Endothelial cell (in vitro differentiated cells): ENCODE measurements around the gene MYH11. TPM values are rescaled to one million over a fixed set of nuclear protein-coding genes. Genes with fewer than 3 reads are reported as not detected.

Source experiments
- DNase-seq: peaks from one replicate; pipeline ENCODE4 v3.0.0; 2021; ENCODE audit warnings: low spot score
- H3K27ac Mint-ChIP-seq: one replicate; pipeline ENCODE4 v1.8.0; 2021; ENCODE audit warnings: mixed read lengths, inconsistent platforms; ENCODE audit not compliant: unreplicated experiment
- H3K27me3 Mint-ChIP-seq: one replicate; pipeline ENCODE4 v1.8.0; 2021; ENCODE audit warnings: mild to moderate bottlenecking, moderate library complexity, mixed read lengths, inconsistent platforms; ENCODE audit not compliant: unreplicated experiment
- H3K36me3 Mint-ChIP-seq: one replicate; pipeline ENCODE4 v1.8.0; 2021; ENCODE audit warnings: mild to moderate bottlenecking, low read depth, mixed read lengths, inconsistent platforms; ENCODE audit not compliant: unreplicated experiment
- H3K4me1 Mint-ChIP-seq: one replicate; pipeline ENCODE4 v1.8.0; 2021; ENCODE audit warnings: mild to moderate bottlenecking, mixed read lengths, inconsistent platforms; ENCODE audit not compliant: unreplicated experiment
- H3K4me3 Mint-ChIP-seq: one replicate; pipeline ENCODE4 v1.8.0; 2021; ENCODE audit warnings: mild to moderate bottlenecking, mixed read lengths, inconsistent platforms; ENCODE audit not compliant: unreplicated experiment
- H3K9me3 Mint-ChIP-seq: one replicate; pipeline ENCODE4 v1.8.0; 2021; ENCODE audit warnings: mixed read lengths, inconsistent platforms; ENCODE audit not compliant: unreplicated experiment
- CTCF ChIP-seq: fragments of 200-600 bp; sonication (generic); IDR thresholded peaks from one replicate; pipeline ENCODE4 v1.5.0; 2021; ENCODE audit warnings: antibody characterized with exemption; ENCODE audit not compliant: unreplicated experiment
- total RNA-seq: library from RNA; stranded (reverse); fragmentation: NEBNext Ultra II Directional; extraction: Animal tissue kit (Norgen Biotek cat#: 25700); gene quantifications from one replicate; pipeline ENCODE4 v1.2.1, GENCODE V29; 2021; ENCODE audit not compliant: unreplicated experiment

The MYH11 gene
- total RNA-seq, 1 donor from 2014 or later: 0.51 TPM

DNA sequence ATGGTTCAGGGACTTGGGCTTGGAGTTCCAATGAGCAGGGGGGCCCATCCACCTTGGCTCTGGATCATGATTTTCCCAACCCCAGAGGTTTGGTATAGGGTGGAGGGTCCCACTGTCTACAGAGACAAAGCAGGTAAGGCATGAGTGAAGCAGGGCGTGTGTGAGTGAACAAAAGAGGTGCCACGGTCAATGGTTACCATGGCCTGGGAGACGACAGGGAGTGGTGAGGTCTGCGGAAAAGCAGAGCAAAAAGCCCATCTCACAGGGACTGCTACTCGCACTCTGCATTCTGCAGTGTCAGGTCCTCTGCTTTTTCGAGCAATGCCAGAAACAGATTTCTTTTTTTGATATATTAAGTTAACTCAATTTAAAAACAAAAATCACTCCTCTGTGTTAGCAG is 24.6 kb downstream of the MYH11 start:
- Mint-ChIP-seq H3K27me3 (peaks cover 2% of the 10 kb centered on the region), H3K4me1 (no peaks in the 10 kb centered on the region), H3K27ac (no peak overlapping the region), H3K4me3 (no peak overlapping the region), H3K9me3 (no peaks in the 10 kb centered on the region), H3K36me3 (no peaks in the 10 kb centered on the region)
- no peak for TF ChIP-seq CTCF
- no peak for DNase-seq

- no peak overlapping the region for H3K4me3 Mint-ChIP-seq
- peaks cover 5% of the 10 kb centered on the region for H3K27me3 Mint-ChIP-seq
Observed at GRCh38 chr16:15830832-15831451, 25.9 kb downstream of the MYH11 start.

GRCh38 chr16:15829460-15829859 is 27.4 kb downstream of the MYH11 start:
- TF ChIP-seq CTCF: no peak
- Mint-ChIP-seq H3K4me3 (no peak overlapping the region), H3K36me3 (no peaks in the 10 kb centered on the region), H3K27ac (no peak overlapping the region), H3K27me3 (peaks cover 5% of the 10 kb centered on the region), H3K9me3 (no peaks in the 10 kb centered on the region), H3K4me1 (no peaks in the 10 kb centered on the region)
- DNase-seq: no peak

More at GRCh38 chr16:15830832-15831451, 25.9 kb downstream of the MYH11 start:
- Mint-ChIP-seq H3K36me3 (no peaks in the 10 kb centered on the region), H3K27ac (no peak overlapping the region), H3K9me3 (no peaks in the 10 kb centered on the region), H3K4me1 (no peaks in the 10 kb centered on the region)
- DNase-seq: no peak
- TF ChIP-seq CTCF: no peak

DNA sequence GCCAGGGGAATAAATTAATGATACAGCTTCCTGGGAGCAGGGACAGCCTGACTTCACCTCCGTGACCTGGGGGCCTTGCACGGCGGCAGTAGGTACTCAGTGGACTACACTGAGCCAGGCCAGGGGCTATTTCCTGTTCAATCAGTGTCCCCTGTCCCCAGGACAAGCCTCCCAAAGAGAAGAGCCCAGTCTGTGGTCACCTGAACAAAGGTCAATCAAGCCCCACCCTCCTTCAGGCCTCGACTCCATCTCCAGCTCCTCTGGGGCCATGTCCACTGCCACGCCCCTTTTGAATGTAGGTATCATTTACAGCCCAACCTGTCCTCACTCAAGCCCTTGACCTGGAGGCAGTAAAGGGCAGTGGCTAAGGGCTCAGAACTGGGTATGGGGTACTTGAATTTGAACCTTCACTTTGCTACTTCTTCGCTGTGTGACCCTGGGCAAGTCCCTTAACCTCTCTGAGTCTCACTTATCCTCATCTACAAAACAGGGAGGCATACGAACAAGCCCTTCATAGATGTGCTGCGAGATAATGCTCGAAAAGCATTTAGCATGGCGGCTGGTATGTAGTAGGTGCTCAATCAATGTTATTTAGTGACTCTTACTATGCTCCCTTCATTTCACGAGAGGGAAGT is 29.0 kb downstream of the MYH11 start:
- H3K27me3 Mint-ChIP-seq: peaks cover 5% of the 10 kb centered on the region
- no peak for DNase-seq
- no peak overlapping the region for H3K27ac Mint-ChIP-seq
- H3K36me3 Mint-ChIP-seq: no peaks in the 10 kb centered on the region
- H3K4me3 Mint-ChIP-seq: no peak overlapping the region
- H3K4me1 Mint-ChIP-seq: no peaks in the 10 kb centered on the region
- no peaks in the 10 kb centered on the region for H3K9me3 Mint-ChIP-seq
- TF ChIP-seq CTCF: no peak

GRCh38 chr16:15827299-15827698 is 29.5 kb downstream of the MYH11 start:
- H3K27ac Mint-ChIP-seq: no peak overlapping the region
- DNase-seq: no peak
- no peak overlapping the region for H3K4me3 Mint-ChIP-seq
- H3K27me3 Mint-ChIP-seq: peaks cover 5% of the 10 kb centered on the region
- no peaks in the 10 kb centered on the region for H3K36me3 Mint-ChIP-seq
- H3K9me3 Mint-ChIP-seq: no peaks in the 10 kb centered on the region
- no peaks in the 10 kb centered on the region for H3K4me1 Mint-ChIP-seq
- no peak for TF ChIP-seq CTCF
